Measurements from ENCODE around the gene THRB.

DNA sequence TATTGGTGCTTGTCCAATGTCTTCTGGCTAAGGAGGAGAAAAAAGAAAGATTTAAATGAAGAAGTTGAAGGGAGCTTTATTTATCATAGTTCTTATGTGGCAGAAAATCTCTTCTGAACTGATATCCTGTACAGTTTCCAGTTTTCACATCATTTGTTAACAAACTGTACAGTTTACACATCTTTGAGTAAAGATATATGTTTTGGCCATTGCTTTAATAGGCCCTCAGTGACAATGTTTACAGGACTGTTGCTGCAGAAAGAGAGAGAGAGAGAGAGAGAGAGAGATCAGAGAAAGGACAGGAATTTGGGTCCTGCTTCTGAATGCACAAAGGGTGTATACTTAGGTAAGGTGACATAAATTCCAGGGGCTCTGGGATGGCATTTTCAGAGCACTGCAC is 361.2 kb downstream of the THRB start:
- TF ChIP-seq, protein P1, sequence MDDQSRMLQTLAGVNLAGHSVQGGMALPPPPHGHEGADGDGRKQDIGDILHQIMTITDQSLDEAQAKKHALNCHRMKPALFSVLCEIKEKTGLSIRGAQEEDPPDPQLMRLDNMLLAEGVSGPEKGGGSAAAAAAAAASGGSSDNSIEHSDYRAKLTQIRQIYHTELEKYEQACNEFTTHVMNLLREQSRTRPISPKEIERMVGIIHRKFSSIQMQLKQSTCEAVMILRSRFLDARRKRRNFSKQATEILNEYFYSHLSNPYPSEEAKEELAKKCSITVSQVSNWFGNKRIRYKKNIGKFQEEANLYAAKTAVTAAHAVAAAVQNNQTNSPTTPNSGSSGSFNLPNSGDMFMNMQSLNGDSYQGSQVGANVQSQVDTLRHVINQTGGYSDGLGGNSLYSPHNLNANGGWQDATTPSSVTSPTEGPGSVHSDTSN (IDR thresholded peaks at IDR 0.05): no peak
- TF ChIP-seq RFX5 (IDR thresholded peaks at IDR 0.05): no peak
- TF ChIP-seq, protein P2, sequence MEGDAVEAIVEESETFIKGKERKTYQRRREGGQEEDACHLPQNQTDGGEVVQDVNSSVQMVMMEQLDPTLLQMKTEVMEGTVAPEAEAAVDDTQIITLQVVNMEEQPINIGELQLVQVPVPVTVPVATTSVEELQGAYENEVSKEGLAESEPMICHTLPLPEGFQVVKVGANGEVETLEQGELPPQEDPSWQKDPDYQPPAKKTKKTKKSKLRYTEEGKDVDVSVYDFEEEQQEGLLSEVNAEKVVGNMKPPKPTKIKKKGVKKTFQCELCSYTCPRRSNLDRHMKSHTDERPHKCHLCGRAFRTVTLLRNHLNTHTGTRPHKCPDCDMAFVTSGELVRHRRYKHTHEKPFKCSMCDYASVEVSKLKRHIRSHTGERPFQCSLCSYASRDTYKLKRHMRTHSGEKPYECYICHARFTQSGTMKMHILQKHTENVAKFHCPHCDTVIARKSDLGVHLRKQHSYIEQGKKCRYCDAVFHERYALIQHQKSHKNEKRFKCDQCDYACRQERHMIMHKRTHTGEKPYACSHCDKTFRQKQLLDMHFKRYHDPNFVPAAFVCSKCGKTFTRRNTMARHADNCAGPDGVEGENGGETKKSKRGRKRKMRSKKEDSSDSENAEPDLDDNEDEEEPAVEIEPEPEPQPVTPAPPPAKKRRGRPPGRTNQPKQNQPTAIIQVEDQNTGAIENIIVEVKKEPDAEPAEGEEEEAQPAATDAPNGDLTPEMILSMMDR (IDR thresholded peaks at IDR 0.05): no peak
